PC-3 (cell line): ENCODE data around the gene EBPL.

ENCODE experiments used
- CTCF ChIP-seq: fragments of 300-600 bp; sonication (generic); conservative IDR thresholded peaks from 2 replicates; pipeline ENCODE4 v1.5.1; 2017; ENCODE audit warnings: antibody characterized with exemption, low read depth, mild to moderate bottlenecking, low read length
- EZH2 ChIP-seq: fragments of 300-600 bp; sonication (generic); IDR thresholded peaks from one replicate; pipeline ENCODE4 v1.6.1; 2017; ENCODE audit warnings: antibody characterized with exemption, mild to moderate bottlenecking, low read length; ENCODE audit not compliant: unreplicated experiment

- TF ChIP-seq CTCF, result no peak
- no peak for TF ChIP-seq EZH2
These were observed 9.3 kb downstream of the EBPL start for GRCh38 chr13:49681842-49682435.
